ENCODE data around the gene CYFIP1.
"Not testable (repeated sequence)": the region's sequence is repeated elsewhere in the genome, so short reads cannot be mapped to it uniquely, and the experiment has no call there.

Gene CYFIP1

GRCh38 chr15:22980189-22981050, at the start of gene CYFIP1:
CYFIP1 (minus strand) TSS chr15:22980368; CDS start chr15:22947285, 33,083 bp downstream.
- DNase-seq (ENCODE audit: low read depth), result no peak

DNA sequence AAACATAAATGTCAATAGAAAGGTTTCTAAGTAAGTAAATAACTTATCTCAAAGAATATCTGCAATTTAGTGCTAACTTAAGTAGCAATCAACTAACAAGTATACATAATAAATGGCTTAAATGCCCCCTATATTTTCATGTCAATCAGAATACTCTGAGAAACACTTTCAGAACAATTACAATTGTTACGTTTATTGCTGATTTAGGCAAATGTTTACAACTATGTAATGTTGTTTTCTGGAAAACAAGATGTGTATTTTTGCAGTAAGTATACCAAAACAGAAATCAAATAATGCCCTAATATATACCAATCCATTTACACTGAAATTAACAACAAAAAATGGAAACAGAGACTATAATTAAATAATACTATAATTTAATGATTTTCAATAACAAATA, 46.0 kb upstream of the CYFIP1 start:
- DNase-seq (ENCODE audit: low read depth), result no peak

DNA sequence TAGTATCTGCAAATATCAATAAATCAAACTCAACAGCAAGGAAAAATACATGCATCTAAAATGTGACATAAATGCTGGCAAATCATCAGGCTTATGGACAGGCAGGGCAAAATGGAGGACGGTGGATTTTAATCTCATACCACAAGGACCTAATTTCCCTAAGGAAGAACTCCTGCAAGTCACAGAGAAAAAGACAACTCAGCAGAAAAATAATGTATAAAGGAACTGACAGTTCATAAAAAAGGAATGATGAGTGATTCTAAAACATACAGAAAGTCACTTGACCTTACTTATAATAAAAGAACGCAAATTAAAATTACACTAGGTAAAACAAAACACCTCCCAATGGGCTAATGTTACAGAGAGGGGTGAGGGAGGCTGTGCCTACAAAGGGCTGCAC, 42.0 kb upstream of the CYFIP1 start:
- DNase-seq (ENCODE audit: low read depth), result no peak

DNA sequence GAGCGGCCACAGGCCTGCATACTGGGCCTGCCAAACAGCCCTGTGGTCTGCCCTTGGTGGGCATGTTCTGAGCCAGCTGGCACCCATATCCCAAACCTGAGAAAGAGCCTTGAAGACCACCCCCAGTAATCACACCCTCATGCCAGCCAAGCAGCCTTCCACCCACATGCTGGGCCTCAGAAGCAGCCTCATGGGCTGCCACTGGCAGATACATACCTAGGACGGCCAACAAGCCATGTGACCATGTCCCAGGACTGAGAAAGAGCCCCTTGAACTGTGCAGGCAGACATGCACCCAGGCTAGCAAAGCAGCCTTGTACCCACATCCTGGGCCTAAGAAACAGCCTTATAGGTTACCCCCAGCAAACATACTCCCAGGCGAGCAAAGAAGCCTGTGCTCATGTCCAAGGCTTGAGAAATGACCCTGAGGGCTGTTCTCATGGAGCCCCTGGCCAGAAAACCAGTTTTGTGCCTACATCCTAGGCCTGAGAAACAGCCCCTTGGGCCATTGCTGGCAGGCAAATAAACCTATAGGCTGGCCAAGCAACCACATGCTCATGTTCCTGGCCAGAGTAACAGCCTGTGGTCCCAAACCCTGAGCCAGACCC, 34.3 kb upstream of the CYFIP1 start:
- DNase-seq (ENCODE audit: low read depth), result no peak

DNA sequence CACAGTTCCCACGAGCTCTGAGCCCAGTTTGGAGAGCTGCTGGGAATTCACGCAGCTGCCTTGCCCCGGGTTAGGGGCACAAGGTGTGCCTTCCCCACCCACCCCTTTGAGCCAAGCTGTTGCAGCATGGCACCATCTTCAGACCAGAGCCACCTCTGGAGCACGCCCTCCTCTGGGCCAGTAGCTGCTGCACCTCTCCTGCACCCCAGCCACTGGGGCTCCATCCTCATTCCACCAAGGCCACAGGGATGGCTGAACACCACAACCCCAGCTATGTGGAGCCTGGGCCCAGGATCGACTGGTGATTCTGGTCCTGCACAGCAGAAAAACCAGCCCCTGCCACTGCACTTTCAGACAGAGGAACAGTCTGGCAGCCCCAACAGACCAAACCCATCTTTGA, 33.5 kb upstream of the CYFIP1 start:
- DNase-seq (ENCODE audit: low read depth), result no peak

GRCh38 chr15:23012616-23013015, 32.4 kb upstream of the CYFIP1 start:
- DNase-seq (ENCODE audit: low read depth), result not testable (repeated sequence)

- DNase-seq (ENCODE audit: low read depth), result no peak
These were observed 23.6 kb upstream of the CYFIP1 start for GRCh38 chr15:23003736-23004135.

DNA sequence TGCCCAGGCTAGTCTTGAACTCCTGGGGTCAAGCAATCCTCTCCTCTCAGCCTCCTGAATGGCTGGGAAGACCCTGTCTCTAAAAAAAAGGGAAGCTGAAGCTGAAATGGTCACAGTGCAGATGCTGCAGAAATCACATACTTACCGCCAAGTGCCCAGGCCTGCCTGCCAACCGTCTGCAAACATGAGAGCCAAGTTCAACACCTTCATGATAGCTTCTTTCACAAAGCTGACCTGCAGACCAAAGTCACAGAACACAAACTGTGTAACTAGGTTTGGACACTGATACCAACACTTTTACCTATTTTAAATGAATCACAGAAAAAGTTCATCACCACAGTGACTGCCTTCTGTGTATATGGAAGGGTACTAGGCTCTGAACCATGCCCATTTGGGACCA, 22.8 kb upstream of the CYFIP1 start:
- no peak for DNase-seq (ENCODE audit: low read depth)

GRCh38 chr15:22995795-22996194, 15.6 kb upstream of the CYFIP1 start:
- no peak for DNase-seq (ENCODE audit: low read depth)

DNA sequence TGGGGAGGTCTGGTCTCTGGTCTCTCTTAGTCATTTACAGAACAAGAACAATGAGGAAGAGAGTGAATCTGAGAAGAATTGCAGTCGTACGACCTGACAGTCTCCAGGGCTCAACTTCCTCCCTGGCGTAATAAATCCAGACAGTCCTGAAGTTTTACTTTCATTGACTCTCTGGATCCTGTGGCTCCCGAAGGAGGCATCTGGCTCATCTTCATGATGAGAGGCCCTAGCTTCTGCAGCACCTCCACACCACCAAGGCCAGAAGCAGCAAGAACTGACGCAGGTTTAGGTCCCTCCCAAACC, 11.8 kb upstream of the CYFIP1 start:
- no peak for DNase-seq (ENCODE audit: low read depth)

- DNase-seq (ENCODE audit: low read depth), result no peak
These were observed 9.7 kb upstream of the CYFIP1 start for GRCh38 chr15:22989576-22990477.

GRCh38 chr15:22988811-22989210, 8.6 kb upstream of the CYFIP1 start:
- DNase-seq (ENCODE audit: low read depth), result no peak

DNA sequence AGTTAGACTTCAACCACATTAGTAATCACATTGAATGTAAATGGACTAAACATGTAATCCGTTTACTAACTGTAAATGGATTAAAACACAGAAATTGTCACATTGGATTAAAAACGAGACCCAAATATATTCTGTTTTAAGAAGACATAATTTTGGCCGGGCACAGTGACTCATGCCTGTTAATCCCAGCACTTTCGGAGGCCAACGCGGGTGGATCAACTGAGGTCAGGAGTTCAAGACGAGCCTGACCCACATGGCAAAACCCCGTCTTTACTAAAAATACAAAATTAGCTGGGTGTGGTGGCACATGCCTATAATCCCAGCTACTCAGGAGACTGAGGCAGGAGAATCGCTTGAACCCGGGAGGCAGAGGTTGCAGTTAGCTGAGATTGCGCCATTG, 1.8 kb upstream of the CYFIP1 start:
- not testable (repeated sequence) for DNase-seq (ENCODE audit: low read depth)

GRCh38 chr15:22981051-22981840, 1.1 kb upstream of the CYFIP1 start:
- no peak for DNase-seq (ENCODE audit: low read depth)

- DNase-seq (ENCODE audit: low read depth), result no peak
These were observed 655 bp downstream of the CYFIP1 start for GRCh38 chr15:22979238-22980188.

DNA sequence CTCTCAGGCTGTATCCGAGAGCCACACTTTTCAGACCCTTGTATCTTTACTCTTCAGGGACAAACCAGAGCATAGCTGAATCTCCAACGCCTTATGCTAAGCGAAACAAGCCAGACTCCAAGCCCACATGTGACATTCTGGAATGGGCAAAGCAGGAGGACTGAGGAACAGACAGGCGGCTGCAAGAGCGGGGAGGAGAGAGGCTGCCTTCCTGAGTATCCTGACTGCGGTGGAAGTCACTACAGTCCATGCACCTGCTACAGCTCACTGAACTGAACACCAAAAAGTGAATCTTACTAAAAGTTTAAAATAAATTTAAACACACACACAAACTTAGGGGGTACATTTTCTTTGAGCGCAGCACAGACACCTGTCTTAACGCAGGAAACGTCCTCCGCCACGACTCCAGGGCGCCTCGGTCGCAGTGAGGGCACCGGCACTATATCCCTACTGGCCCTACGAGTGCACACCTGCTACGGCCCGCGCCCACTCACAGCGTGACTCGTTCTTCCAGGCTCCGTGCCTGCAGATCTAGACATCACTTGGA, 1.4 kb downstream of the CYFIP1 start:
- no peak for DNase-seq (ENCODE audit: low read depth)

- no peak for DNase-seq (ENCODE audit: low read depth)
These were observed 5.4 kb downstream of the CYFIP1 start for GRCh38 chr15:22974745-22975144.

- DNase-seq (ENCODE audit: low read depth), result no peak
These were observed 6.2 kb downstream of the CYFIP1 start for GRCh38 chr15:22973987-22974386.

DNA sequence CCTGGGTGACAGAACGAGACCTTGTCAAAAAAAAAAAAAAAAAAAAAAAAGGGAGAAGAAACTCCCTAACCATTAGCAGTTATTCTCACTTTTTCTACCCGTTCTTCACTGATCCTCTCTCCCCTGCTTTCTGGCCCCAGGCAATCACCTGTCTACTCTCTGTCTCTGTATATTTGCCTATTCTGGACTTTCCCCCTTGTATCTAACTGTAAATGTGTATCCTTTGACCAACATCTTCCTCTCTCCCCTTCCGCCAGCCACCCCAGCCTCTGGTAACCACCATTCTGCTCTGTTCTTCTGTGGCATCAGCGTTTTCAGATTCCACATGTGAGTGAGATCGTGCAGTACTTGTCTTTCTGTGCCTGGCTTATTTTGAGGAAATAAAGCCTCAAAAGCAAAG, 6.9 kb downstream of the CYFIP1 start:
- no peak for DNase-seq (ENCODE audit: low read depth)

- no peak for DNase-seq (ENCODE audit: low read depth)
These were observed 10.7 kb downstream of the CYFIP1 start for GRCh38 chr15:22969489-22969888.

DNA sequence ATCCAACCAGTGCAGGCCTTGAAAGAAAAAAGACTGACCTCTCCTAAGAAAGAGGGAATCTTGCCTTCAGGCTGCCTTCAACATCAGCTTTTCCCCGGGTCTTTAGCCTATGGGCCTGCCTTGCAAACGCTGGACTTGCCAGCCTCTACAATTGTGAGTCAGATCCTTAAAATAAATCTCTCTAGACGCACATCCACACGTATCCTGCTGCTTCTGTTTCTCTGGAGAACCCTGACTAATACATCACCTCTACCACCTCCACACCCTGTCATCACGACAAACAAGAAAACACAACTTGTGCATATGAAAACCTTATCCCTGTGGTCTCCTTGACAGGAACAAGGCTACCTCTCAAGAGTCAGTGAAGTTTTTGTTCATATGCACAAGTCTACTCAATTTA, 11.8 kb downstream of the CYFIP1 start:
- DNase-seq (ENCODE audit: low read depth), result no peak

All from HS-5 (cell line).